ENCODE data around the gene SFPQ. TPM values are rescaled to one million over a fixed set of nuclear protein-coding genes. Genes with fewer than 3 reads are reported as not detected.
A peak's percentile ranks its signal among the peaks of the same experiment; 100 is the strongest.

Gene SFPQ
- total RNA-seq, 2 donors from 2014 or later, result 694 to 699 TPM

GRCh38 chr1:35203295-35203694 is 10.3 kb upstream of the SFPQ start:
- H3K27ac Mint-ChIP-seq, result no peak overlapping the region

GRCh38 chr1:35202048-35202719 is 9.2 kb upstream of the SFPQ start:
- H3K9me3 ChIP-seq (ENCODE audit: control insufficient read depth, low read length, poor library complexity, severe bottlenecking), result no peaks in the 10 kb centered on the region
- Mint-ChIP-seq H3K4me1 (peaks cover 12% of the 10 kb centered on the region), H3K36me3 (ENCODE audit: low read depth) (no peaks in the 10 kb centered on the region), H3K4me3 (no peak overlapping the region), H3K27ac (no peak overlapping the region), H3K27me3 (peaks cover 9% of the 10 kb centered on the region)
- ATAC-seq, result peak; percentile 100
- DNase-seq, result peak; percentile 21 to 44 (median 34)

More at GRCh38 chr1:35203295-35203694, 10.3 kb upstream of the SFPQ start:
- DNase-seq, result no peak
- H3K9me3 ChIP-seq (ENCODE audit: control insufficient read depth, low read length, poor library complexity, severe bottlenecking), result no peaks in the 10 kb centered on the region
- H3K4me3 Mint-ChIP-seq, result no peak overlapping the region
- H3K4me1 Mint-ChIP-seq, result peaks cover 12% of the 10 kb centered on the region
- no peak for ATAC-seq
- H3K36me3 Mint-ChIP-seq (ENCODE audit: low read depth), result no peaks in the 10 kb centered on the region
- H3K27me3 Mint-ChIP-seq, result peaks cover 9% of the 10 kb centered on the region

DNA sequence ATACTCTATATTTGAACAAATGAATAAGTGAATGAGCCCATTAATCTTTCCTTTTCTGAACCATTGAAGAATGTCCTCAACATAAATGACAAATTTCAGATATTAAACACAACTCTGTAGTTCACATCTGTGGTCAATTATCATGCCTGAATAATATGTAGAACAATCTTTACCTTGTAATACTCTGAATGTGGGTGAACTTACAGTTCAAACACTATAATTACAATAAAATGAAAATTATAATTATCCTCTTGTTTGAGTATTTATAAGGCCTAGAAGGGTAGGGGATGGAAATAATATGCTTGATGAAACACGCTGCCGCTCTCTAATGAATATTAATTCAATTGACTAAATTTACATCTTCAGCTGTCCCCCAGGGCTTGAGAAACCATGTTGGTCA is 8.7 kb upstream of the SFPQ start:
- Mint-ChIP-seq H3K27me3 (peaks cover 9% of the 10 kb centered on the region), H3K27ac (no peak overlapping the region), H3K4me1 (peaks cover 12% of the 10 kb centered on the region), H3K4me3 (peak overlapping the region; percentile 55), H3K36me3 (ENCODE audit: low read depth) (no peaks in the 10 kb centered on the region)
- ATAC-seq (no peak), DNase-seq (no peak)
- no peaks in the 10 kb centered on the region for H3K9me3 ChIP-seq (ENCODE audit: control insufficient read depth, low read length, poor library complexity, severe bottlenecking)

DNA sequence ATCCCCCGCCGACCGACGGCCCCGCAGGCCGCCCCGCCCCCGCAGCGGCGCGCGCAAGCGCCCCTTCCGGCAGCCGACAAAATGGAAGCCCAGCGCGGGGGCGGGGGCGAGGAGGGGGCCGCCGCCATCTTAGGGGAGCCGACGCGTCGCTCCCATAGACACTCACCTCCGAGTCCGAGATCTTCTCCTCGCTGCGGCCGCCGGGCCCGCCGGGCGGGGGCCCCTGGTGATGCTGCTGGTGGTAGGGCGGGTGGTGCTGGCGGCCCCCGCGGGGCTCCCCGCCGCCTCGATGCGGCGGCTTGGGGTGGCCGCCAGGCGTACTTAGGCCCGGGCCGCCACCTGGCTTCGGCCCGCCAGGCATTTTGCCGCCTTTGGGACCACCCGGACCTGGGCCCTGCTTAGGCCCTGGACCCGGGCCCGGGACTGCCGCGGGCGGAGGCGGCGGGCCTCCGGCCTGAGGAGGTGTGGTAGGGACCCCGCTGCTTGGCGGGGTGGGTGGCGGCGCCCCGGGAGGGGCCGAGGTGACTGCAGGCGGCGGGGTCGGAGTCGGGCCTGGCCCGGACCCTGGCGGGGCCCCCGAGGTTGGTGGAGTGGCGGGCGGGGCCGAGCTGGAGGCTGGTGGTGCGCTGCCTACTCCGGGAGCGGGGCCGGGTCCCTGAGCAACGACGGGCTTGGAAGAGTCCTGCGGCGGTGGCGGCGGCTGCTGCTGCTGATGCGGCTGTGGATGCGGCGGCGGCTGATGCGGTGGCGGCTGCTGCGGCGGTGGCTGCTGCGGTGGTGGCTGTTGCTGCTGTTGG is 691 bp downstream of the SFPQ start:
- H3K36me3 Mint-ChIP-seq (ENCODE audit: low read depth), result peaks cover 19% of the 10 kb centered on the region
- DNase-seq (peak; percentile 85 to 89 (median 87)), ATAC-seq (peak; percentile 65)
- peaks cover 53% of the 10 kb centered on the region for H3K4me1 Mint-ChIP-seq
- H3K9me3 ChIP-seq (ENCODE audit: control insufficient read depth, low read length, poor library complexity, severe bottlenecking), result no peaks in the 10 kb centered on the region
- no peaks in the 10 kb centered on the region for H3K27me3 Mint-ChIP-seq
- H3K27ac Mint-ChIP-seq, result peak overlapping the region; percentile 97
- peak overlapping the region; percentile 96 for H3K4me3 Mint-ChIP-seq

- DNase-seq (no peak), ATAC-seq (no peak)
- H3K4me3 Mint-ChIP-seq, result peak overlapping the region; percentile 96
- peak overlapping the region; percentile 97 for H3K27ac Mint-ChIP-seq
- no peaks in the 10 kb centered on the region for H3K27me3 Mint-ChIP-seq
- peaks cover 21% of the 10 kb centered on the region for H3K36me3 Mint-ChIP-seq (ENCODE audit: low read depth)
- no peaks in the 10 kb centered on the region for H3K9me3 ChIP-seq (ENCODE audit: control insufficient read depth, low read length, poor library complexity, severe bottlenecking)
- H3K4me1 Mint-ChIP-seq, result peaks cover 57% of the 10 kb centered on the region
These were observed 1.4 kb downstream of the SFPQ start for GRCh38 chr1:35191429-35192055.

GRCh38 chr1:35190784-35191183 is 2.2 kb downstream of the SFPQ start:
- Mint-ChIP-seq H3K4me3 (peak overlapping the region; percentile 96), H3K27me3 (no peaks in the 10 kb centered on the region), H3K4me1 (peaks cover 63% of the 10 kb centered on the region), H3K27ac (peak overlapping the region; percentile 97), H3K36me3 (ENCODE audit: low read depth) (peaks cover 23% of the 10 kb centered on the region)
- ATAC-seq (no peak), DNase-seq (no peak)
- H3K9me3 ChIP-seq (ENCODE audit: control insufficient read depth, low read length, poor library complexity, severe bottlenecking), result no peaks in the 10 kb centered on the region

GRCh38 chr1:35188578-35189392 is 4.2 kb downstream of the SFPQ start:
- ATAC-seq (no peak), DNase-seq (no peak)
- Mint-ChIP-seq H3K27me3 (no peaks in the 10 kb centered on the region), H3K27ac (peak overlapping the region; percentile 97), H3K36me3 (ENCODE audit: low read depth) (peaks cover 25% of the 10 kb centered on the region), H3K4me3 (peak overlapping the region; percentile 96), H3K4me1 (peaks cover 71% of the 10 kb centered on the region)
- H3K9me3 ChIP-seq (ENCODE audit: control insufficient read depth, low read length, poor library complexity, severe bottlenecking), result no peaks in the 10 kb centered on the region

DNA sequence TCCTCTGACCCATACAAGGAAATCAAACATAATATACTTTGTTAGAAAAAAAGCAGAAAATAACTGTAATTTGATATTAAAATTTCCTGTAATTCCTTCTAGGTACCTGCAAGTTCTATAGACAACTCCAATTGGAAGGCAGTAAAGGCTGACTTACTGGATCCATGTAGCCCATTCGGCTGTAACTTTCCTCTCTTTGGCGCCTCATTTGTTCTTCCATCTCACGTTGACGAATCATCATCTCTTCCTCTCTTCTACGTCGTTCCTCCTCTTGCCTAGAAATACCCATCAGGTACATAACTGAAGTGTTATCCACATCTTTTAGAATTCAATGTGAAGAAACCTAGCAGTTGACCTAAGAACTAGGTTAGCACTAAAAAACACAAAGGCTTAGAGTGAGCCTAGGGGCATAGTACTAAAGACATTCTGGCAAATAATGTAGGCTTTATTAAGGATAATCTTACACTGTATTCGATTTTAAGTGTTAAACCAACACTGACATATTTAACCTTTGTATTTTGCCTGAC is 5.1 kb downstream of the SFPQ start:
- DNase-seq, result no peak
- Mint-ChIP-seq H3K27me3 (no peaks in the 10 kb centered on the region), H3K27ac (peak overlapping the region; percentile 97), H3K4me3 (peak overlapping the region; percentile 96), H3K4me1 (peaks cover 72% of the 10 kb centered on the region), H3K36me3 (ENCODE audit: low read depth) (peaks cover 25% of the 10 kb centered on the region)
- no peaks in the 10 kb centered on the region for H3K9me3 ChIP-seq (ENCODE audit: control insufficient read depth, low read length, poor library complexity, severe bottlenecking)
- no peak for ATAC-seq

DNA sequence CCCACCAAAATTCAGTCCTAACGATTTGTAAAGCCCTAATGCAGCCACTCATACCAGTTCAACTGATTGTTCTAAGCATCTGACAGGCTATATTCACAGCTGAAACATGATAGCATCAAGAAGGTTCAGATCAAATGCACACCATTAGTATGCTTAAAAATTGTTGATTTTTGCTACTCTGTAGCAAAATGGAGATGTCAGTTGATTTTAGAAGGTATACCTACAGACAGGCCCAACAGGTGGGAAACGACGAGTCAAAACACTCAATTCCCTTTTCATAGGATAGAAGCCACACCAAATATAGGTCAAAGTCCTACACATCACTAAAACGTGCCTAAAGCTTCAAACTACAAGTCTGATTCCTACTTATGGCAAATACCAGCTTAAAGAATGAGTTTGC is 6.7 kb downstream of the SFPQ start:
- no peaks in the 10 kb centered on the region for H3K9me3 ChIP-seq (ENCODE audit: control insufficient read depth, low read length, poor library complexity, severe bottlenecking)
- no peak for ATAC-seq
- DNase-seq, result no peak
- peaks cover 23% of the 10 kb centered on the region for H3K36me3 Mint-ChIP-seq (ENCODE audit: low read depth)
- peaks cover 73% of the 10 kb centered on the region for H3K4me1 Mint-ChIP-seq
- H3K27me3 Mint-ChIP-seq, result no peaks in the 10 kb centered on the region
- peak overlapping the region; percentile 97 for H3K27ac Mint-ChIP-seq
- peak overlapping the region; percentile 64 for H3K4me3 Mint-ChIP-seq

DNA sequence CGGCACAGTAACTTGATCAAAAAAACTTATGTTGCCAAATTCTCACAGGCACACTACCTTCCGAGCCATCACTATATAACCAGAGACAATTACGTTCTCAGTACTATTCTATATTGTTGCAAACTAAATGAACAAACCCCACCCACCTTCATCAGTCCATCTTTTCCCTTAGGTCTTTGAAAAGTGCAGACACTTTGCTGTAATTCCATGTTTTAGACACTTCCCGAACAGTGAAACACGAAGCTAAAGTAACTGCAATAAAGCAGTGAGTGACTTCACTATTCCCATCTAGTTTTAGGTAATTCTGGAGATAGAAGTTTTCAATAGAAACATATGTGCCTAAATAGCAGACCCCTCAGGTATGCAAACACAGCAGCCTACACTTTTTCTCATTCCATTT is 7.7 kb downstream of the SFPQ start:
- Mint-ChIP-seq H3K27ac (peak overlapping the region; percentile 97), H3K36me3 (ENCODE audit: low read depth) (peaks cover 20% of the 10 kb centered on the region), H3K27me3 (no peaks in the 10 kb centered on the region), H3K4me3 (peak overlapping the region; percentile 55), H3K4me1 (peaks cover 72% of the 10 kb centered on the region)
- no peak for ATAC-seq
- no peak for DNase-seq
- no peaks in the 10 kb centered on the region for H3K9me3 ChIP-seq (ENCODE audit: control insufficient read depth, low read length, poor library complexity, severe bottlenecking)

- H3K9me3 ChIP-seq (ENCODE audit: control insufficient read depth, low read length, poor library complexity, severe bottlenecking), result no peaks in the 10 kb centered on the region
- Mint-ChIP-seq H3K36me3 (ENCODE audit: low read depth) (peaks cover 20% of the 10 kb centered on the region), H3K4me1 (peaks cover 69% of the 10 kb centered on the region), H3K4me3 (peak overlapping the region; percentile 60), H3K27me3 (no peaks in the 10 kb centered on the region), H3K27ac (peak overlapping the region; percentile 97)
- DNase-seq (no peak), ATAC-seq (no peak)
These were observed 8.3 kb downstream of the SFPQ start for GRCh38 chr1:35184495-35185199.

DNA sequence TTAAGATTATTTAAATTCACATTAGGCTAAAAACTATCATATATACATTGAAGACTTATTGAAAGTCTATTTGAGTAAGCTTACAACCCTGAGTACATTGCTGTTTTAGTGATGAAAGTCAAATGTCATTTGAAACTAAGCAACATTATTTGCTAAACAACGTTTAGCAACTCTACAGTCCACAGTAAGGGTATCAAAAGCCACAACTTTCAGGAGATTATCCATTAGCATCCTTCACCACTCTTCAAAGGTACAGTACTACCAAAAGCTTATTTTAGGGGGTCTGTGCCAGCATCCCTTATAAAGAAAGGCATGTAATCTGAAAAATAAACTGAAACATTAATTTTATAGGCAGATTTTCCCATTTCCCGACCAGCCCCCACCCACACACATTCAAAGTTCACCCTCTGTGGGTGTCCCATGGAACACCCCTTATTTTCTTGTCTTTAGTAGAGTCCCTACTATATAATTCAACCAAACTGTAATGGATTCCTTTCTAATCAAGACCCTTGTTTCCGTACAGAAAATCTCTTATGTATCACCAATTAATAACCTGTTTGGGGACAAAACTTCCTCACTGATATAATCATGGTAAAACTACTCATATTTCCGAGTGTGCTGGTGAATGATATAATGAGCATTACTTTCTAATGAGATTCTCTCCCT is 11.0 kb downstream of the SFPQ start:
- Mint-ChIP-seq H3K4me3 (peak overlapping the region; percentile 61), H3K36me3 (ENCODE audit: low read depth) (peaks cover 6% of the 10 kb centered on the region), H3K27me3 (no peaks in the 10 kb centered on the region), H3K27ac (peak overlapping the region; percentile 97), H3K4me1 (peaks cover 52% of the 10 kb centered on the region)
- no peaks in the 10 kb centered on the region for H3K9me3 ChIP-seq (ENCODE audit: control insufficient read depth, low read length, poor library complexity, severe bottlenecking)
- DNase-seq (no peak), ATAC-seq (no peak)
